Skeletal muscle cell (primary cell): Measurements from ENCODE around the gene RBPJ.
"Not testable (repeated sequence)": the region's sequence is repeated elsewhere in the genome, so short reads cannot be mapped to it uniquely, and the experiment has no call there.

Experiments
- DNase-seq: peaks from one replicate; pipeline ENCODE4 v3.0.0-alpha.2; 2010; ENCODE audit warnings: low read depth
- H3K4me3 ChIP-seq: 2 replicates; pipeline ENCODE4 v1.5.1; 2011; ENCODE audit warnings: low read depth, mild to moderate bottlenecking, control low read depth, low read length, moderate library complexity

Gene RBPJ

GRCh38 chr4:26367811-26368210 is 47.0 kb downstream of the RBPJ start:
- DNase-seq, result no peak
- H3K4me3 ChIP-seq, result no peak overlapping the region

- no peak for DNase-seq
- H3K4me3 ChIP-seq, result no peak overlapping the region
Observed at GRCh38 chr4:26368685-26369084, 47.9 kb downstream of the RBPJ start.

- DNase-seq, result no peak
- no peak overlapping the region for H3K4me3 ChIP-seq
Observed at GRCh38 chr4:26369132-26369531, 48.3 kb downstream of the RBPJ start.

- no peak for DNase-seq
- H3K4me3 ChIP-seq, result no peak overlapping the region
Observed at GRCh38 chr4:26369581-26369980, 48.8 kb downstream of the RBPJ start.

- no peak overlapping the region for H3K4me3 ChIP-seq
- no peak for DNase-seq
Observed at GRCh38 chr4:26372076-26372475, 51.3 kb downstream of the RBPJ start.

DNA sequence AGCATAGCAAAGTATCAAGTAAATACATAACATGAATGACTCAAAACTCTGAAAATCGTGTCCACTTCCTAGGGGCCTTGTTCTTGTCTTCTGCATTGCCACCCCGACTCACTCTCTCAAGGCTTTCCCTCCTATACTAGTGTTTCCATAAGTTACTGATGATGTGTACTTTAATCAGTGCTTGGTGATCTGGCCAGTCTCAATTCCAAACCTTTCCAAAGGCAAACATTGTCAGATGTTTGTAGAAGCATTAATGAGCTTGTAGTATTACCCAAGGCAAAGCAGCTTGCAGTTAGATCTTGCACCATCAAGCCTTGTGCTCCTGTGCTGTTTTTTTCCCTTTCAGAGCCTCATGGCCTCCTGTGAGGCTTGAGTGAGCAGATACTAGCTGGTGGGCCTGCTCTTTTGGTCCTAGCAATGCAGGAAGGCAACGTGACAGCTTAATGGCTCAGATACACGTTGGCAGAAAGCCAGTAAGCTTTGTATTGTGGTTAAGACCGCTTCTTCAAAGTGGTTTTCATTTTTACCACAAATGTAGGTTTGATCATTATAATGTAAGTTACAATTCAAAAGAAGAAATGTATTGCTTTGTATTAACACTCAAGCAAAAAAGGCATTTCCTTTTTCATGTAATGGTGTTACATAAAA is 51.8 kb downstream of the RBPJ start:
- DNase-seq, result peak; percentile 44
- no peak overlapping the region for H3K4me3 ChIP-seq

DNA sequence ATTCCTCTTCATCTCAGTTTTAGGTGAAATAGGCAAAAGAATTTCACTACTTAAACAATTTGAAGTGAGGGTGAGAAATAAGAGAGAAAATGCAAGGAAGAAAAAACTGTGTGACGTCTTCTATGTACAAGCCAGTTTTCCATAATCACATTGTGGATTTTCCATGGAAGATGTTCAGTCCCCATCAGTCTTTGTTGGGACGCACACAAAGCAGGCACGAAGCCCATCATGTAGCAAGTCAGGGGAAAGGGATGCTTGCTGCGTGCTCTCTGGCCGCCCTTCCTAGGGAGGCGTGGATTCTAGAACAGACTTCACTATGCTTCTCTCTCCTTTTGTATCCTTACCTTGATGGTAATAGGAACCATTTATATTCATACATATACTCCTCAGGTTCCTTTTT is 54.7 kb downstream of the RBPJ start:
- no peak for DNase-seq
- H3K4me3 ChIP-seq, result no peak overlapping the region

DNA sequence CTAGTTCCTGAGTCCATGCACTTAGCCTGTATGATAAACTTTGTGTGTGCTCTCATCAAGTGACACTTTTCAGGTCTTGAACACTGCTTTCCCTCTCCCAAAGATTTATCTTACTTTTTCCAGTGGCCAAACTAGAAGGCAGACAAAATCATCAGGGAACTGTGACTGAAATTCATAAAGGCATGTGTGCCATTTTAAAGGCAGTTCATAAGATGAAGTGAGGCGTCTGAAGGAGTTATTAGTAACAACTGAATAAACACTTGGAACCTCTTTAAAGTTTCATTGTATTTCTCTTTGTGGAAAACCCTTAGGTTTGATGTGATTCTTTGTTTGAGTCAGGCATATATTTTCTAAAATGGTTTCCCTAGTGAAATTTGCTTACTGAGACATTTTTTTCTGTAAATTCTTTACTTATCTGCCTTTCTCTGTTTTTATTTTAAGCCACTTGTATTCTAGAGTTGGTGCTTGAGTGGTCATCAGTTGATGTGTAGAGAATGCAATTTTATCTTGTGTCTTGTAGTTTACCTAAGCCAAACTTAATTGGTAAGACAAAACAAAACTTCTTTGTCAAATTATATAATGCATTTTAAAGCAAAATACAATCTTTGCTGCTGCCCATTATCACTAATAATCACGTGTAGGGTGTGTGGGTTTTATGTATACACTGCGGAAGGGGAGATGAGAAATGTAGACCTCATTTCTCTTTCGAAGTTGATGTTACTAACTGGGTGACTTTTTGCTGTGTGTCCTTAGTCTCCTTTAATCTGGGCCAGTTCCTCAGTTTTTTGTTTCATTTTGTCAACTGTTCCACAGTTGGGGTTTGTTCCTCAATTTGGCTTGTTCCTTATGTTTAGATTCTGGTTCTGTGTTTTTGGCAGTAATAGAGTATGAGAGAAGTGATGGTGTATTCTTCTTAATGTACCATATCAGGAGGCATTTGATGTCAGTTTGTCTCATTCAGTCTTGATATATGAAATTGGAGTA is 56.8 kb downstream of the RBPJ start:
- DNase-seq, result no peak
- H3K4me3 ChIP-seq, result no peak overlapping the region

- no peak for DNase-seq
- no peak overlapping the region for H3K4me3 ChIP-seq
Observed at GRCh38 chr4:26379837-26380236, 59.0 kb downstream of the RBPJ start.

DNA sequence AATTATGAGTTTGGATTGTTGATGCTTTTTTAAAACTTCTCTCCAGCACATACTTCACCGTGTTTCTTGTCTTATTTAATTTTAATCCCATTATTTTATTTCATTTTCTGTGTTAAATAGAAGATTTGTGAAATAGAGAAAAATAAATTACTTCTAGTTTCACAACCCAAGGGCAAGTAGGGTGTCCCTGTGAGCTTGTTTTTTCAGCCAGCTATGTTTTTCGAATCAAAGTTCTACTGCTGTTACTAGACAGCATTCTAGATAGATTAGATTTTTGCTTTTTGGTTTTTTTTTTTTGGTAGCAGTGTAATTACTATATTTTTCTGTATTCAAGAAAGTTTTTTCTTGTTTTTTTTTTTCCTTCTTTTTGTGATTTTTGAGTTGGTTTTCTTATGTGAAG is 59.9 kb downstream of the RBPJ start:
- DNase-seq, result no peak
- H3K4me3 ChIP-seq, result no peak overlapping the region

DNA sequence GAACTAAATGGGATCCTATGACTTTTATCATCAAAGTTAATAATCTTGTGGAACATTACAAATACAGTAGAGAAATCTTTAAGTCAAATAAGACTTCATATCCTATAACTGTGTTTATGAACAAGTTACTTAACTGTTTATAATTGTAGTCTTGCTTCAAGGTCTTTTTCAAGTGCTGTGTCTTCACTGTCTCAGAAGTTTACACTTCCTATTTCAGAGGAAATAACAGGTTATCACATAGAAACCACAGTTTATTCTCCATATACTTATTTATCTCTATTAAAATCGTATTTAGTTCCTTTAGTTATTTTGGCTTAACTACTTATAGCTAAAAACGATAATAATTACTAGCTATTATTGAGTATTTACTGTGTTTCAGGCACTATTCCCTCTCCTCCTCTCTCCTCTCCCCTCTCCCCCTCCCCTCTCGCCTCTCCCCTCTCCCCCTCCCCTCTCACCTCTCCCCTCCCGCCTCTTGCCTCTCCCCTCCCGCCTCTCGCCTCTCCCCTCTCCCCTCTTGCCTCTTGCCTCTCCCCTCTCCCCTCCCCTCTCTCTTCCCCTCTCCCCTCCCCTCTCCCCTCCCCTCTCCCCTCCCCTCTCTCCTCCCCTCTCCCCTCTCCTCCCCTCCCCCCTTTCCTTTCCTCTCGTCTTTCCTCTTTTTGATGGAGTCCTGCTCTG is 63.7 kb downstream of the RBPJ start:
- no peak for DNase-seq
- H3K4me3 ChIP-seq, result no peak overlapping the region

DNA sequence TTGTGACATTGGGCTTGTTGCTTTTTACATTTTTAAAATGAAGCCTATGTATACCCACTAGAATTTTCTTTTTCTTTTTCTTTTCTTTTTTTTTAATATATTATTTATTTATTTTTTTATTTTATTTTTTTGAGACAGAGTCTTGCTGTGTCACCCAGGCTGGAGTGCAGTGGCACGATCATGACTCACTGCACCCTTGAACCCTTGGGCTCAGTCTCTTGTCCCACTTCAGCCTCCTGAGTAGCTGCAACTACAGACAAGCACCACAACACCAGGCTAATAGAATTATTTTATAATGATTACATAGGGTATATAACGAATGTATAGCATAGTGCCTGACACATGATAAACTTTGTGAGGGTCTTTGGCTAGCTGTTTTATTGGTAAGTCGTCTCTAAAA is 64.9 kb downstream of the RBPJ start:
- no peak for DNase-seq
- H3K4me3 ChIP-seq, result no peak overlapping the region

DNA sequence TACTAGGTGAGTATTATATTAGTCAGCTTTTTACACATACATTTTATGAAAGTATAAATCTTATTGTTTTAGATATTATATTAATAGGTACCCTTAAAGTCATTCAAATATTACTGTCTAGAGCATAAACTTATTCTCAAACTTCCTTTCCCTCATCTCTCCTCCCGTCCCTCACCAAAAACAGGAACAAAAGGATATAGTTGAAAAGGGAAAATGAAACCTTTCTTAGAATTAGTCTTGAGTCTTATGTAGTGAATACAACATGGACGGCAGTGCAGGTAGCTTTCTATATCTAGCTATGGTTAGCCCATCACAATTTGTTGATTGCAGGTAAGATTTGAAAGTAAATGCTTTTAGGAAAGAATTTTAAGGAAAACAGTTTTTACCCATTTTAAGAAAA is 65.6 kb downstream of the RBPJ start:
- DNase-seq, result no peak
- no peak overlapping the region for H3K4me3 ChIP-seq

DNA sequence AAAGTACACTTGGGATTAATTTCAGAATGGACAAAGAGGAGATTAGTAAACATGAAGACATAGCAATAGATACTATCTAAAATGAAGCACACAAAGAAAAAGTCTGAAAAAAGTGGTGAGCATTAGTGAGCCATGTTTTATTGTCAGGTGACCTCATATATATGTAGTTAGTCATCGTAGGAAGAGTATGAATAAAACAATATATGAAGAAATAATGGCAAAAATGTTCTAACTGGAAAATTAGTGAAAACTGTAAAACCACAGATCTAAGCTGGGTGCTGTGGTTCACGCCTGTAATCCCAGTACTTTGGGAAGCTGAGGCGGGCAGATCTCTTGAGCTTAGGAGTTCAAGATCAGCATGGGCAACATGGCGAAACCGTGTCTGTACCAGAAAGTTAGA is 67.9 kb downstream of the RBPJ start:
- no peak overlapping the region for H3K4me3 ChIP-seq
- DNase-seq, result no peak

GRCh38 chr4:26397086-26397485 is 76.3 kb downstream of the RBPJ start:
- no peak overlapping the region for H3K4me3 ChIP-seq
- no peak for DNase-seq

DNA sequence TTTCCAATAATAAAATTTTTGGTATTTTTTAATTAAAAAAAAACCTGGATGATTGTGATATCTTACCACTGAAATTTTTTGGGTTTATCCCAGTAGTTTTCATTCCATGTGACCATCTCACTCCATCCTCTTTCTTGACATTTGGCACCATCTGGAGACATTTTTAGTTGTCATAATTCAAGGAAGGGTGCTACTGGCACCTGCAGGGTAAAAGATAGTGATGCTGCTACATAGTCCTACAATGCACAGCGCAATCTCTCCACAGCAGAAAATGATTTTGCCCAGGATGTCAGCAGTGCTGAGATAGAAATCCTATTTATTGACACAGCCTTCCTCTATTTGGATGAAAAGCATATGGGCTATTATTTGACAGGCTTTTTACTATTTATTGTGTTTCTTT is 79.3 kb downstream of the RBPJ start:
- DNase-seq, result no peak
- H3K4me3 ChIP-seq, result no peak overlapping the region

- H3K4me3 ChIP-seq, DNase-seq: not testable (repeated sequence)
Observed at GRCh38 chr4:26402017-26402416, 81.2 kb downstream of the RBPJ start.

DNA sequence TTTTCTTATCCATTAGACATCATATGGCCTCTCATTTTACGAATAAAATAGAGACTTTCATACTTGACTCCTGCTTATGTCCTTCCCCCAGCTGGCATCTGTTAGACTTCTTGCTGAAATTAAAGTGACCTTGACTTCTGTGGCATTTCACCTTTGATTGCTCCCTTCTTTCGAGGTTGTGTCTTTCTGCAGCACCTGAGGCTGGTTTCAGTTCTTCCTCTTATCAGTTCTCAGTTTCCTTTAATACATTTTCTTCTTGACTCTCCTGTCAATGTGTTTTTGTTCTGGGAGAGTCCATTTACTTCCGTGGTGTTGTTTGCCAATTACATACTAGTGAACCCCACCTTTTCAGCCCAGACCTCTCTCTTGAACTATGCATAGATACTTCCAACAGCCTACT is 81.6 kb downstream of the RBPJ start:
- DNase-seq, result no peak
- H3K4me3 ChIP-seq, result no peak overlapping the region

DNA sequence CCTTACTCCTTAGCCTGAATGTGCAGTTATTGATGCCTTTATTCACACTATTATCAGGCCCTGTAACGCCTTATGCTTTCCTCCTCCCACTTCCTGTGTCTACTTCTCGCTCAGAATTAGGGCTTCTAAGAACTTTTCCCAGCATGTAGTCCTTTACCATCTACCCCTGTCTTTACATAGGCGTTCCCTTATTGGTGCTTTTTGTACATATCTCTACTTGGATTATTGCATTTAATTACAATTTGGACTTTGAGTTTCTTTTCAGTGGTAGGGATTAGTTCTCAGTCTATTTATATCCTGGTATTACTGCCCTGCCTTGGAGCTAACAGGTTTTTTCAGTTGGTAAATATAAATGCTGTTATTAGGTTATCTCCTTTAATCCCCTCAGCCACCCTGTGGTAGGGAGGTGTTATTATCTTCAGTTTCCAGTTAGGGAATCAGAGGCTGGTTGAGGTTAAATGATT is 84.0 kb downstream of the RBPJ start:
- no peak for DNase-seq
- H3K4me3 ChIP-seq, result no peak overlapping the region

- no peak overlapping the region for H3K4me3 ChIP-seq
- peak; percentile 15 for DNase-seq
Observed at GRCh38 chr4:26406346-26406975, 85.6 kb downstream of the RBPJ start.
